RWPE2 (cell line): ENCODE data around the gene SPDYE18.
"Not testable (repeated sequence)": the region's sequence is repeated elsewhere in the genome, so short reads cannot be mapped to it uniquely, and the experiment has no call there.

ENCODE experiments used
- ATAC-seq: fragments of 200-7000 bp; cut with Tn5 transposase; 3 replicates; pipeline ENCODE4 v1.9.1; 2021; ENCODE audit warnings: low read depth
- DNase-seq: peaks from one replicate; pipeline ENCODE4 v3.0.0-alpha.2; 2020; ENCODE audit warnings: low spot score
- H3K27ac ChIP-seq: fragments of 450-650 bp; 2 replicates; pipeline ENCODE4 v1.5.1; 2017; ENCODE audit warnings: mild to moderate bottlenecking; ENCODE audit not compliant: poor library complexity, severe bottlenecking
- H3K27me3 ChIP-seq: fragments of 250-450 bp; sonication (Bioruptor Pico); 2 replicates; pipeline ENCODE4 v1.5.1; 2021; ENCODE audit warnings: mild to moderate bottlenecking, moderate library complexity; ENCODE audit not compliant: insufficient read depth, poor library complexity, severe bottlenecking
- H3K36me3 ChIP-seq: fragments of 250-450 bp; sonication (Bioruptor Pico); 2 replicates; pipeline ENCODE4 v1.5.1; 2020; ENCODE audit warnings: low read depth, mild to moderate bottlenecking, moderate library complexity
- H3K4me1 ChIP-seq: fragments of 250-450 bp; sonication (Bioruptor Pico); 2 replicates; pipeline ENCODE4 v1.5.1; 2021; ENCODE audit warnings: mild to moderate bottlenecking, moderate library complexity; ENCODE audit not compliant: insufficient read depth, poor library complexity, severe bottlenecking
- H3K4me3 ChIP-seq: fragments of 250-450 bp; sonication (Bioruptor Pico); 2 replicates; pipeline ENCODE4 v1.5.1; 2021; ENCODE audit warnings: mild to moderate bottlenecking, moderate library complexity; ENCODE audit not compliant: severe bottlenecking
- H3K9me3 ChIP-seq: fragments of 250-450 bp; sonication (Bioruptor Pico); 2 replicates; pipeline ENCODE4 v1.5.1; 2021; ENCODE audit warnings: mild to moderate bottlenecking, moderate library complexity; ENCODE audit not compliant: severe bottlenecking

Gene SPDYE18

DNA sequence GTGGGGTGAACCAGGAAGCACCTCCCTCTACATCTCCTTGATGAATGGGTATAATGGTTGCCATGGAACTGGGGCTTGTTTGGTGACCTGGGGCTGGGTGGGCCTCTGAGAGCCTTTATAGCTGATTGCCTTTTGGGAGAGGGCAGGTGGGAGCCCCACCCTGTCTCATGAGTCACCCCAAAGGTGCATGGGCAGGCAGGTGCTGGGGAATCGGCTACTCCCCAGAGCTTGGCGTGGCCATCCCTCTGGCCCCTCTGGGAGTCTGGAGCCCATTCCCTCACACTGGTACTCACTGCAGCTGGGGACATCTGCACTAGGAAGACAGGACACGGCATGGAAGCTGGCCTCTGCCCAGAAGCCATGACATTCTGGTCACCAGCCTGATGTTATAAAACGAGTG, at the start of gene SPDYE18:
TSS of gene SPDYE18 (minus strand) at position 2 of the 400 bp plus-strand sequence. CDS start 2,046 bp downstream, outside the sequence.
- not testable (repeated sequence) for DNase-seq, H3K27ac ChIP-seq, H3K36me3 ChIP-seq, H3K4me3 ChIP-seq, H3K4me1 ChIP-seq, H3K9me3 ChIP-seq, H3K27me3 ChIP-seq
- ATAC-seq, result peak; percentile 19; the same call in 1 of the 3 replicates

- not testable (repeated sequence) for ATAC-seq, DNase-seq, H3K36me3 ChIP-seq, H3K27ac ChIP-seq, H3K9me3 ChIP-seq, H3K4me1 ChIP-seq, H3K4me3 ChIP-seq, H3K27me3 ChIP-seq
These were observed 46.0 kb upstream of the SPDYE18 start for GRCh38 chr7:77108362-77108761.

- H3K27ac ChIP-seq, H3K36me3 ChIP-seq, H3K4me3 ChIP-seq, H3K9me3 ChIP-seq, DNase-seq, H3K27me3 ChIP-seq, H3K4me1 ChIP-seq, ATAC-seq: not testable (repeated sequence)
These were observed 45.3 kb upstream of the SPDYE18 start for GRCh38 chr7:77107659-77108058.

GRCh38 chr7:77105904-77106303, 43.5 kb upstream of the SPDYE18 start:
- ATAC-seq, H3K9me3 ChIP-seq, DNase-seq, H3K4me3 ChIP-seq, H3K27me3 ChIP-seq, H3K27ac ChIP-seq, H3K36me3 ChIP-seq, H3K4me1 ChIP-seq: not testable (repeated sequence)

DNA sequence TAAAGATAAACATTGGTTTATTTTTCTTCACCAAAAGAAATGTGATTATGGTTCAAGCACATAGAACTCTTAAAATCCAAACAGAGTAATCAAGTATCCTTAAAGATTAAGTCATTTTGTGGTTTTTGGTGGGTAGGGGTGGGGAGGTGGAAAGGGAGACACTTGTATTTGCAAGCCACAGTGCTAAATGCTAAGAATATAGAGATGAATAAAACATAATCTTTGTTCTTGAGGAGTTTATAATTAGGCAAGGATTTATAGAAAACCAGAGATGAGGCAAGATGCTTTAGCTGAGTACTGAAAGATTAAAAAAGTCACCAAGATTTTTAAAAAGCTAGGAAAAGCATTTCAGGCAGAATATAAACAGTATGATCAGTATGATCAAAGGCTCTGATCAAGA, 40.3 kb upstream of the SPDYE18 start:
- not testable (repeated sequence) for ATAC-seq, H3K4me3 ChIP-seq, H3K27me3 ChIP-seq, H3K4me1 ChIP-seq, H3K27ac ChIP-seq, H3K36me3 ChIP-seq, H3K9me3 ChIP-seq, DNase-seq

GRCh38 chr7:77101187-77101586, 38.8 kb upstream of the SPDYE18 start:
- H3K4me3 ChIP-seq, H3K27ac ChIP-seq, H3K36me3 ChIP-seq, H3K4me1 ChIP-seq, H3K27me3 ChIP-seq, H3K9me3 ChIP-seq, DNase-seq, ATAC-seq: not testable (repeated sequence)

GRCh38 chr7:77100501-77100900, 38.1 kb upstream of the SPDYE18 start:
- ATAC-seq, DNase-seq, H3K27me3 ChIP-seq, H3K9me3 ChIP-seq, H3K4me3 ChIP-seq, H3K36me3 ChIP-seq, H3K27ac ChIP-seq, H3K4me1 ChIP-seq: not testable (repeated sequence)

GRCh38 chr7:77092301-77092700, 29.9 kb upstream of the SPDYE18 start:
- H3K4me3 ChIP-seq, ATAC-seq, DNase-seq, H3K4me1 ChIP-seq, H3K9me3 ChIP-seq, H3K27ac ChIP-seq, H3K36me3 ChIP-seq, H3K27me3 ChIP-seq: not testable (repeated sequence)

DNA sequence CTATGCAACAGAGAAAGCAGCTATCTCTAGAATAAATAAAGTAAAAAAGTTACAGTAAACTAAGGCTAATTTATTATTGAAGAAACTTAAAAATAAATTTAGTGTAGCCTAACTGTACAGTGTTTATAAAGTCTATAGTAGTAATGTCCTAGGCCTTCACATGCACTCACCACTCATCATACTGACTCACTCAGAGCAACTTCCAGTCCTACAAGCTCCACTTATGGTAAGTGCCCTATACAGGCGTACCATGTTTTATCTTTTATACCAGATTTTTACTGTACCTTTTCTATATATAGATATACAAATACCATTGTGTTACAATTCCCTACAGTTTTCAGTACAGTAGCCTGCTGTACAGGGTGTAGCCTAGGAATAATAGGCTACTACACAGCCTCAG, 19.8 kb upstream of the SPDYE18 start:
- not testable (repeated sequence) for H3K27ac ChIP-seq, H3K4me3 ChIP-seq, ATAC-seq, H3K27me3 ChIP-seq, H3K4me1 ChIP-seq, H3K36me3 ChIP-seq, DNase-seq, H3K9me3 ChIP-seq

DNA sequence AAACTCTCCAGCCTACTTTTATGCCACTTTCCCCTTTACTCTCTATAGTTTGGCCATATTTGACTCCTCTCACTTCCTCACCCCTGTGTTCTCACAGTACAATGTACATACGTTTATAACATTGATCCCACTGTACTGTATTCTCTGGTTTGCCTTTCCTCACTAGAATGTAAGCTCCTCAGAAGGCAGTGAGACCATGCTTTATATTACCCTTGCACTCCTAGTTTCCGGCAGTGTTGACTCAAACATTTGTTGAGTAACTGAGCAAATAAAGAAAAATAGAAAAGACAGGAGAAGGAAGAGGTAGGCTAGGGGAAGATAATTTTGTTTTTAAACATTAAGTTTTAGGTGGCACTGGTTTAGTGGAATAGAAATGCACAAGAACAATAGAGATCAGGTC, 17.9 kb upstream of the SPDYE18 start:
- not testable (repeated sequence) for H3K27me3 ChIP-seq, H3K4me3 ChIP-seq, ATAC-seq, H3K4me1 ChIP-seq, DNase-seq, H3K27ac ChIP-seq, H3K9me3 ChIP-seq, H3K36me3 ChIP-seq

GRCh38 chr7:77079624-77080023, 17.3 kb upstream of the SPDYE18 start:
- H3K27ac ChIP-seq, H3K36me3 ChIP-seq, H3K4me3 ChIP-seq, DNase-seq, H3K4me1 ChIP-seq, H3K9me3 ChIP-seq, ATAC-seq, H3K27me3 ChIP-seq: not testable (repeated sequence)

GRCh38 chr7:77079112-77079511, 16.8 kb upstream of the SPDYE18 start:
- ATAC-seq, H3K4me3 ChIP-seq, H3K36me3 ChIP-seq, H3K9me3 ChIP-seq, H3K4me1 ChIP-seq, H3K27ac ChIP-seq, DNase-seq, H3K27me3 ChIP-seq: not testable (repeated sequence)
